GM18907 (cell line): ENCODE data around the gene HNRNPH3.

Experiments
- ATAC-seq: cut with Tn5 transposase; IDR thresholded peaks from one replicate; pipeline ENCODE4 v1.9.1; 2021; ENCODE audit warnings: mild to moderate bottlenecking, moderate library complexity; ENCODE audit not compliant: unreplicated experiment

Gene HNRNPH3

GRCh38 chr10:68371604-68372003 is 39.7 kb downstream of the HNRNPH3 start:
- no peak for ATAC-seq

DNA sequence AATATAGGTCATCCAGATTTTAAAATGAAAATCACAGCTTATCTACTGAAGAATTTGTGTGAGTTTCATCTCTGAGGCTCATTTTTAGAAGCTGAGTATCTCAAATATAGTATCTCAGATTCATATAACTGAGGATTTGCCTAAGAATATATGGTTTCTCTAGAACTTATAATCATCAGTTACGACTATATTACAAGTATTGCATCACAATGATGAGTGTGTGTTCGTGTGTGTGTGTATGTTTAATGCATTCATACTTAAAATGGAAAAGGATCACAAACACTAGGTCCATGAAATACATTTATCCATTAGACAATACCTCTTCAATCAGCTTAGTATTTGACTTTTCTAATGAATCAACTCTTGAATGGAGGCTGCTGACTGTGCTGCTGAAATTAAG is 53.9 kb downstream of the HNRNPH3 start:
- no peak for ATAC-seq
